WTC11 (cell line): Measurements from ENCODE around the gene DNAI7. TPM values are rescaled to one million over a fixed set of nuclear protein-coding genes. Genes with fewer than 3 reads are reported as not detected.

ENCODE experiments used
- ATAC-seq: fragments of 200-7000 bp; cut with Tn5 transposase; 2 replicates; pipeline ENCODE4 v1.10.0; 2021; ENCODE audit warnings: mild to moderate bottlenecking, moderate library complexity
- CTCF ChIA-PET: fragments of 300-600 bp; sonication (Branson Sonifier 250); formaldehyde crosslinking; loops from one replicate; lab custom pipeline; 2021; ENCODE audit warnings: antibody characterized with exemption; lab: Charles Lee
- POLR2A ChIA-PET: fragments of 350-600 bp; sonication (Branson Sonifier 250); formaldehyde crosslinking; loops from one replicate; lab custom pipeline; 2021; ENCODE audit warnings: antibody characterized with exemption; lab: Charles Lee
- DNase-seq: peaks from one replicate; pipeline ENCODE4 v3.0.0; 2021; ENCODE audit warnings: low spot score
- H3K27ac Mint-ChIP-seq: 2 replicates; pipeline ENCODE4 v1.8.0; 2021; ENCODE audit warnings: mixed read lengths
- H3K27me3 Mint-ChIP-seq: 2 replicates; pipeline ENCODE4 v1.8.0; 2021; ENCODE audit warnings: low read depth, mild to moderate bottlenecking, moderate library complexity, mixed read lengths
- H3K36me3 Mint-ChIP-seq: 2 replicates; pipeline ENCODE4 v1.8.0; 2021; ENCODE audit warnings: mixed read lengths
- H3K4me1 Mint-ChIP-seq: 2 replicates; pipeline ENCODE4 v1.8.0; 2022; ENCODE audit warnings: mixed read lengths
- H3K4me3 Mint-ChIP-seq: 2 replicates; pipeline ENCODE4 v1.8.0; 2021; ENCODE audit warnings: mild to moderate bottlenecking, moderate library complexity, mixed read lengths
- H3K9me3 Mint-ChIP-seq: 2 replicates; pipeline ENCODE4 v1.8.0; 2021; ENCODE audit warnings: mixed read lengths
- CREB1 ChIP-seq: sonication (generic); formaldehyde crosslinking; IDR thresholded peaks from 2 replicates; pipeline ENCODE4 v1.8.0; 2023; ENCODE audit warnings: mild to moderate bottlenecking, missing genetic modification reagents
- EMX1 ChIP-seq: fragments of 250-450 bp; sonication (Bioruptor Pico); IDR thresholded peaks from 2 replicates; pipeline ENCODE4 v1.8.0; 2021; ENCODE audit warnings: mild to moderate bottlenecking
- ETV6 ChIP-seq: sonication (generic); formaldehyde crosslinking; IDR thresholded peaks from 2 replicates; pipeline ENCODE4 v1.8.1; 2022; ENCODE audit warnings: mild to moderate bottlenecking, missing genetic modification reagents
- MYBL2 ChIP-seq: sonication (generic); formaldehyde crosslinking; IDR thresholded peaks from 2 replicates; pipeline ENCODE4 v1.8.1; 2023; ENCODE audit warnings: mild to moderate bottlenecking, moderate library complexity, missing genetic modification reagents
- OVOL2 ChIP-seq: fragments of 250-450 bp; sonication (Bioruptor Pico); IDR thresholded peaks from 2 replicates; pipeline ENCODE4 v1.9.0; 2021; ENCODE audit warnings: mild to moderate bottlenecking, borderline replicate concordance
- SMAD3 ChIP-seq: sonication (generic); formaldehyde crosslinking; IDR thresholded peaks from 2 replicates; pipeline ENCODE4 v1.8.0; 2022; ENCODE audit warnings: missing genetic modification reagents, mild to moderate bottlenecking, borderline replicate concordance
- total RNA-seq: library from RNA; stranded (reverse); gene quantifications from 3 replicates; pipeline ENCODE4 v1.2.3, GENCODE V29; 2021
- TF ChIP-seq, protein P1 (sequence below): sonication (generic); formaldehyde crosslinking; IDR thresholded peaks from 2 replicates; pipeline ENCODE4 v1.8.1; 2022; ENCODE audit warnings: low read depth, missing genetic modification reagents, borderline replicate concordance
- TF ChIP-seq, protein P2 (sequence below): fragments of 250-450 bp; sonication (Bioruptor Pico); IDR thresholded peaks from 2 replicates; pipeline ENCODE4 v2.1.2; 2022; ENCODE audit warnings: mild to moderate bottlenecking, moderate library complexity
- TF ChIP-seq, protein P3 (sequence below): sonication (generic); formaldehyde crosslinking; conservative IDR thresholded peaks from 2 replicates; pipeline ENCODE4 v1.8.1; 2023; ENCODE audit warnings: mild to moderate bottlenecking, low read depth, missing genetic modification reagents, moderate library complexity
- TF ChIP-seq, protein P4 (sequence below): sonication (generic); formaldehyde crosslinking; IDR thresholded peaks from 2 replicates; pipeline ENCODE4 v1.8.0; 2022; ENCODE audit warnings: mild to moderate bottlenecking, missing genetic modification reagents
- TF ChIP-seq, protein P5 (sequence below): fragments of 200-600 bp; IDR thresholded peaks from 2 replicates; pipeline ENCODE4 v1.8.0; 2022; ENCODE audit warnings: antibody characterized with exemption
- TF ChIP-seq, protein P6 (sequence below): fragments of 250-450 bp; sonication (Bioruptor Pico); IDR thresholded peaks from 2 replicates; pipeline ENCODE4 v1.9.0; 2021; ENCODE audit warnings: moderate library complexity, mild to moderate bottlenecking, inconsistent platforms, borderline replicate concordance
- TF ChIP-seq, protein P7 (sequence below): sonication (generic); formaldehyde crosslinking; IDR thresholded peaks from 2 replicates; pipeline ENCODE4 v1.8.0; 2022; ENCODE audit warnings: mild to moderate bottlenecking, missing genetic modification reagents
- TF ChIP-seq, protein P8 (sequence below): sonication (generic); formaldehyde crosslinking; IDR thresholded peaks from 2 replicates; pipeline ENCODE4 v1.8.0; 2023; ENCODE audit warnings: missing genetic modification reagents, mild to moderate bottlenecking, borderline replicate concordance

Gene DNAI7
- total RNA-seq, 1 experiment from 2014 or later = not detected

DNA sequence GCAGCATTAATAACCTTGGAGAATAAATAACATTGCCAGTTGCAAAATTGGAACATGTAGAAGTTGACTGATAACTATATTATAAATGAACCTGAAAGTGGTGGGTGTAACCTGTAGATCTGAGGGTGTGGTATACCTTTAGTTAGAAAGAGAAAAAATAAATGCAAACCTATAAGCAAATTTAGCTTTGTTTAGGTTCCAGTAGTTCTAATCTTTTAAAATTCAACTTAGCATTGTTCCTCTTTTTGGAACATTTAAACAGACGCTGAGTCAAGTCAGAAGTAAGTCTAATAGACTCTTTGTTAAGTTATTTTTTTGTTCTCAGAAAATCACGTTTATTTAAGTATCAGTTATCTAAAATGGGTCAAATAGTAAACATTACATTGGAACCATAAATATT lies 120.0 kb downstream of the DNAI7 start (continued):
- TF ChIP-seq, protein P1, sequence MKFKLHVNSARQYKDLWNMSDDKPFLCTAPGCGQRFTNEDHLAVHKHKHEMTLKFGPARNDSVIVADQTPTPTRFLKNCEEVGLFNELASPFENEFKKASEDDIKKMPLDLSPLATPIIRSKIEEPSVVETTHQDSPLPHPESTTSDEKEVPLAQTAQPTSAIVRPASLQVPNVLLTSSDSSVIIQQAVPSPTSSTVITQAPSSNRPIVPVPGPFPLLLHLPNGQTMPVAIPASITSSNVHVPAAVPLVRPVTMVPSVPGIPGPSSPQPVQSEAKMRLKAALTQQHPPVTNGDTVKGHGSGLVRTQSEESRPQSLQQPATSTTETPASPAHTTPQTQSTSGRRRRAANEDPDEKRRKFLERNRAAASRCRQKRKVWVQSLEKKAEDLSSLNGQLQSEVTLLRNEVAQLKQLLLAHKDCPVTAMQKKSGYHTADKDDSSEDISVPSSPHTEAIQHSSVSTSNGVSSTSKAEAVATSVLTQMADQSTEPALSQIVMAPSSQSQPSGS = no peak
- TF ChIP-seq, protein P2, sequence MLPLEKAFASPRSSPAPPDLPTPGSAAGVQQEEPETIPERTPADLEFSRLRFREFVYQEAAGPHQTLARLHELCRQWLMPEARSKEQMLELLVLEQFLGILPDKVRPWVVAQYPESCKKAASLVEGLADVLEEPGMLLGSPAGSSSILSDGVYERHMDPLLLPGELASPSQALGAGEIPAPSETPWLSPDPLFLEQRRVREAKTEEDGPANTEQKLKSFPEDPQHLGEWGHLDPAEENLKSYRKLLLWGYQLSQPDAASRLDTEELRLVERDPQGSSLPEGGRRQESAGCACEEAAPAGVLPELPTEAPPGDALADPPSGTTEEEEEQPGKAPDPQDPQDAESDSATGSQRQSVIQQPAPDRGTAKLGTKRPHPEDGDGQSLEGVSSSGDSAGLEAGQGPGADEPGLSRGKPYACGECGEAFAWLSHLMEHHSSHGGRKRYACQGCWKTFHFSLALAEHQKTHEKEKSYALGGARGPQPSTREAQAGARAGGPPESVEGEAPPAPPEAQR (CRISPR knock-in tag) = no peak
- TF ChIP-seq EMX1 (CRISPR knock-in tag) = no peak
- TF ChIP-seq, all 79 proteins: peak for 0

DNA sequence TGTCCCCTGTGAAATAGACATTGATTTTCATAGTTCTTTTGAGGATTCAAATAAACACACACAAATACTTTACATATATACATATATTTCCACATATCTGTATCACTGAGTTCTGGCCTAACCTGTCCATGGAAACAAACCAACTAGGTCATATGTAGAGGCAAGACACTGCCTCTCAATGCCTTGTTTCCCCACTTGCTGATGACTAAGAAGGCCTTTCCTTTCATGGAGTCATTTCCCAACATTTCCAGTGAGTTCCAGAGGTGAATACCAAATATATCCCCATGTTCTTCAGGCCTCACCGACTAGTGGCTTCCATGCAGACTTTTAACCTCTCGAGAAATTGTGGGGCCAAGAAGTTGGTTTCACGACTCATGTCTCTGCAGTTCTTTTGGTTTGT lies 120.8 kb downstream of the DNAI7 start:
- no peak for ATAC-seq

DNA sequence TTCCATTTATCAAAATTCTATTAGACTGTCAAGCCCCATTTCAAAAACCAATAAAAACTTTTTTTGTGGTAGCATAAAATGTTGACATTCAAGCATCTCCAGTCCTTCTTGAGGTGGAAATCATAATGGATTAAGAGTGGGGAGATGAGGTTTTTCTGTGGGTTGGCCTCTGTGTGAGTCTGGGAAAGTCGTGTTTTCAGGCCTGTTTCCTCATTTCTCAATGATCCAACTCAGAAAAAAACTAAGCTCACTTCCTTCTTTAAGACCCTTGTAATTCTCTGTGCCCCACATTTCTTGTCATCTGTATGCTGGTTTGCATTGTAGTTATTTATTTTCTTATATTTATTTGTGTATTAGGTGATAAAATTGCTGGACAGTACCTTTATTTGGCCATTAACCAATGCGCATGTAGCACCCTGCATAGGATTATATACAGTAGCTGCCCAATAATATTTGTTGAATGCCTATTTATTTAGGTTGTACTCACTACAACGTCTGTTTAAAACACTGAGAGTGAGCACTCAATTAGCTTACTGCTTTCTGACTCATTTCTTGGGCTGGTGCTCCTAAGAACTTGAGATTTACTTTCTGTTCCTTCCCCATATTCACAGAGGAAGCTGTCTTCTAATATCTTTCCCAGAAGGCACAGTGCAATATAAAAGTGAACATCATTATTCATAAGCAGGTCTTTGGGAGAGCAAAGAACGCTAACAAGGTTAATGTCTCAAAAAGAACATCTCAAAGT lies 121.9 kb downstream of the DNAI7 start:
- H3K9me3 Mint-ChIP-seq = no peaks in the 10 kb centered on the region
- H3K4me1 Mint-ChIP-seq = 0 out of 2 replicates have a peak, but pooled peaks cover 3% of the 10 kb centered on the region
- ChIA-PET POLR2A (no interaction called here), CTCF (no interaction called here)
- no peak overlapping the region for H3K27ac Mint-ChIP-seq
- H3K4me3 Mint-ChIP-seq = no peak overlapping the region
- DNase-seq (no peak), ATAC-seq (no peak)
- H3K36me3 Mint-ChIP-seq = no peaks in the 10 kb centered on the region
- no peaks in the 10 kb centered on the region for H3K27me3 Mint-ChIP-seq
- TF ChIP-seq, protein P3, sequence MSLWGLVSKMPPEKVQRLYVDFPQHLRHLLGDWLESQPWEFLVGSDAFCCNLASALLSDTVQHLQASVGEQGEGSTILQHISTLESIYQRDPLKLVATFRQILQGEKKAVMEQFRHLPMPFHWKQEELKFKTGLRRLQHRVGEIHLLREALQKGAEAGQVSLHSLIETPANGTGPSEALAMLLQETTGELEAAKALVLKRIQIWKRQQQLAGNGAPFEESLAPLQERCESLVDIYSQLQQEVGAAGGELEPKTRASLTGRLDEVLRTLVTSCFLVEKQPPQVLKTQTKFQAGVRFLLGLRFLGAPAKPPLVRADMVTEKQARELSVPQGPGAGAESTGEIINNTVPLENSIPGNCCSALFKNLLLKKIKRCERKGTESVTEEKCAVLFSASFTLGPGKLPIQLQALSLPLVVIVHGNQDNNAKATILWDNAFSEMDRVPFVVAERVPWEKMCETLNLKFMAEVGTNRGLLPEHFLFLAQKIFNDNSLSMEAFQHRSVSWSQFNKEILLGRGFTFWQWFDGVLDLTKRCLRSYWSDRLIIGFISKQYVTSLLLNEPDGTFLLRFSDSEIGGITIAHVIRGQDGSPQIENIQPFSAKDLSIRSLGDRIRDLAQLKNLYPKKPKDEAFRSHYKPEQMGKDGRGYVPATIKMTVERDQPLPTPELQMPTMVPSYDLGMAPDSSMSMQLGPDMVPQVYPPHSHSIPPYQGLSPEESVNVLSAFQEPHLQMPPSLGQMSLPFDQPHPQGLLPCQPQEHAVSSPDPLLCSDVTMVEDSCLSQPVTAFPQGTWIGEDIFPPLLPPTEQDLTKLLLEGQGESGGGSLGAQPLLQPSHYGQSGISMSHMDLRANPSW (CRISPR knock-in tag) = no peak
- TF ChIP-seq, protein P4, sequence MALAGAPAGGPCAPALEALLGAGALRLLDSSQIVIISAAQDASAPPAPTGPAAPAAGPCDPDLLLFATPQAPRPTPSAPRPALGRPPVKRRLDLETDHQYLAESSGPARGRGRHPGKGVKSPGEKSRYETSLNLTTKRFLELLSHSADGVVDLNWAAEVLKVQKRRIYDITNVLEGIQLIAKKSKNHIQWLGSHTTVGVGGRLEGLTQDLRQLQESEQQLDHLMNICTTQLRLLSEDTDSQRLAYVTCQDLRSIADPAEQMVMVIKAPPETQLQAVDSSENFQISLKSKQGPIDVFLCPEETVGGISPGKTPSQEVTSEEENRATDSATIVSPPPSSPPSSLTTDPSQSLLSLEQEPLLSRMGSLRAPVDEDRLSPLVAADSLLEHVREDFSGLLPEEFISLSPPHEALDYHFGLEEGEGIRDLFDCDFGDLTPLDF = no peak
- TF ChIP-seq EMX1 (CRISPR knock-in tag) = no peak
- TF ChIP-seq, protein P5, sequence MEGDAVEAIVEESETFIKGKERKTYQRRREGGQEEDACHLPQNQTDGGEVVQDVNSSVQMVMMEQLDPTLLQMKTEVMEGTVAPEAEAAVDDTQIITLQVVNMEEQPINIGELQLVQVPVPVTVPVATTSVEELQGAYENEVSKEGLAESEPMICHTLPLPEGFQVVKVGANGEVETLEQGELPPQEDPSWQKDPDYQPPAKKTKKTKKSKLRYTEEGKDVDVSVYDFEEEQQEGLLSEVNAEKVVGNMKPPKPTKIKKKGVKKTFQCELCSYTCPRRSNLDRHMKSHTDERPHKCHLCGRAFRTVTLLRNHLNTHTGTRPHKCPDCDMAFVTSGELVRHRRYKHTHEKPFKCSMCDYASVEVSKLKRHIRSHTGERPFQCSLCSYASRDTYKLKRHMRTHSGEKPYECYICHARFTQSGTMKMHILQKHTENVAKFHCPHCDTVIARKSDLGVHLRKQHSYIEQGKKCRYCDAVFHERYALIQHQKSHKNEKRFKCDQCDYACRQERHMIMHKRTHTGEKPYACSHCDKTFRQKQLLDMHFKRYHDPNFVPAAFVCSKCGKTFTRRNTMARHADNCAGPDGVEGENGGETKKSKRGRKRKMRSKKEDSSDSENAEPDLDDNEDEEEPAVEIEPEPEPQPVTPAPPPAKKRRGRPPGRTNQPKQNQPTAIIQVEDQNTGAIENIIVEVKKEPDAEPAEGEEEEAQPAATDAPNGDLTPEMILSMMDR = no peak
- no peak for TF ChIP-seq ETV6 (CRISPR knock-in tag)
- TF ChIP-seq CREB1 = no peak
- TF ChIP-seq, protein P6, sequence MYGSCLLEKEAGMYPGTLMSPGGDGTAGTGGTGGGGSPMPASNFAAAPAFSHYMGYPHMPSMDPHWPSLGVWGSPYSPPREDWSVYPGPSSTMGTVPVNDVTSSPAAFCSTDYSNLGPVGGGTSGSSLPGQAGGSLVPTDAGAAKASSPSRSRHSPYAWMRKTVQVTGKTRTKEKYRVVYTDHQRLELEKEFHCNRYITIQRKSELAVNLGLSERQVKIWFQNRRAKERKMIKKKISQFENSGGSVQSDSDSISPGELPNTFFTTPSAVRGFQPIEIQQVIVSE (CRISPR knock-in tag) = no peak

More for the DNA sequence above, 120.8 kb downstream of the DNAI7 start:
- ChIA-PET POLR2A (no interaction called here), CTCF (no interaction called here)
- Mint-ChIP-seq H3K27me3 (no peaks in the 10 kb centered on the region), H3K36me3 (no peaks in the 10 kb centered on the region), H3K27ac (no peak overlapping the region), H3K4me3 (no peak overlapping the region), H3K4me1 (0 out of 2 replicates have a peak, but pooled peaks cover under 1% of the 10 kb centered on the region), H3K9me3 (no peaks in the 10 kb centered on the region)
- TF ChIP-seq, protein P7, sequence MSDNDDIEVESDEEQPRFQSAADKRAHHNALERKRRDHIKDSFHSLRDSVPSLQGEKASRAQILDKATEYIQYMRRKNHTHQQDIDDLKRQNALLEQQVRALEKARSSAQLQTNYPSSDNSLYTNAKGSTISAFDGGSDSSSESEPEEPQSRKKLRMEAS (CRISPR knock-in tag) = no peak
- TF ChIP-seq SMAD3 (no peak), OVOL2 (CRISPR knock-in tag) (no peak), MYBL2 (CRISPR knock-in tag) (no peak)
- TF ChIP-seq, protein P8, sequence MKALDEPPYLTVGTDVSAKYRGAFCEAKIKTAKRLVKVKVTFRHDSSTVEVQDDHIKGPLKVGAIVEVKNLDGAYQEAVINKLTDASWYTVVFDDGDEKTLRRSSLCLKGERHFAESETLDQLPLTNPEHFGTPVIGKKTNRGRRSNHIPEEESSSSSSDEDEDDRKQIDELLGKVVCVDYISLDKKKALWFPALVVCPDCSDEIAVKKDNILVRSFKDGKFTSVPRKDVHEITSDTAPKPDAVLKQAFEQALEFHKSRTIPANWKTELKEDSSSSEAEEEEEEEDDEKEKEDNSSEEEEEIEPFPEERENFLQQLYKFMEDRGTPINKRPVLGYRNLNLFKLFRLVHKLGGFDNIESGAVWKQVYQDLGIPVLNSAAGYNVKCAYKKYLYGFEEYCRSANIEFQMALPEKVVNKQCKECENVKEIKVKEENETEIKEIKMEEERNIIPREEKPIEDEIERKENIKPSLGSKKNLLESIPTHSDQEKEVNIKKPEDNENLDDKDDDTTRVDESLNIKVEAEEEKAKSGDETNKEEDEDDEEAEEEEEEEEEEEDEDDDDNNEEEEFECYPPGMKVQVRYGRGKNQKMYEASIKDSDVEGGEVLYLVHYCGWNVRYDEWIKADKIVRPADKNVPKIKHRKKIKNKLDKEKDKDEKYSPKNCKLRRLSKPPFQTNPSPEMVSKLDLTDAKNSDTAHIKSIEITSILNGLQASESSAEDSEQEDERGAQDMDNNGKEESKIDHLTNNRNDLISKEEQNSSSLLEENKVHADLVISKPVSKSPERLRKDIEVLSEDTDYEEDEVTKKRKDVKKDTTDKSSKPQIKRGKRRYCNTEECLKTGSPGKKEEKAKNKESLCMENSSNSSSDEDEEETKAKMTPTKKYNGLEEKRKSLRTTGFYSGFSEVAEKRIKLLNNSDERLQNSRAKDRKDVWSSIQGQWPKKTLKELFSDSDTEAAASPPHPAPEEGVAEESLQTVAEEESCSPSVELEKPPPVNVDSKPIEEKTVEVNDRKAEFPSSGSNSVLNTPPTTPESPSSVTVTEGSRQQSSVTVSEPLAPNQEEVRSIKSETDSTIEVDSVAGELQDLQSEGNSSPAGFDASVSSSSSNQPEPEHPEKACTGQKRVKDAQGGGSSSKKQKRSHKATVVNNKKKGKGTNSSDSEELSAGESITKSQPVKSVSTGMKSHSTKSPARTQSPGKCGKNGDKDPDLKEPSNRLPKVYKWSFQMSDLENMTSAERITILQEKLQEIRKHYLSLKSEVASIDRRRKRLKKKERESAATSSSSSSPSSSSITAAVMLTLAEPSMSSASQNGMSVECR (CRISPR knock-in tag) = no peak
- no peak for DNase-seq
